Spleen (tissue), 11 donors: ENCODE data around the gene ABHD8. TPM values are rescaled to one million over a fixed set of nuclear protein-coding genes. Genes with fewer than 3 reads are reported as not detected.

ENCODE experiments used
- DNase-seq: peaks from one replicate; pipeline ENCODE4 v3.0.0-alpha.2; 2020
- H3K27ac ChIP-seq, 8 donors: fragments of 200-600 bp; sonication (generic) in 7 of 8; 1 replicate in 4 of 8; 2 replicates in 4 of 8; pipeline versions ENCODE4 v1.5.0 to v1.8.0; 2016 to 2021; ENCODE audit warnings: inconsistent platforms in 4 of 8, mild to moderate bottlenecking in 4 of 8, moderate library complexity in 1 of 8
- H3K27me3 ChIP-seq, 7 donors: fragments of 200-600 bp; sonication (generic) in 6 of 7; replicated peaks in 1 of 7; 1 replicate in 4 of 7; 2 replicates in 3 of 7; pipeline versions ENCODE4 v1.5.0 to v1.8.0; 2016 to 2021; ENCODE audit warnings: inconsistent platforms in 3 of 7, mild to moderate bottlenecking in 1 of 7
- H3K36me3 ChIP-seq, 6 donors: fragments of 200-600 bp; sonication (generic) in 5 of 6; 1 replicate in 4 of 6; 2 replicates in 2 of 6; pipeline versions ENCODE4 v1.5.0 to v1.8.0; 2016 to 2021; ENCODE audit warnings: inconsistent platforms in 2 of 6
- H3K4me1 ChIP-seq, 6 donors: fragments of 200-600 bp; sonication (generic) in 5 of 6; 1 replicate in 3 of 6; 2 replicates in 3 of 6; pipeline versions ENCODE4 v1.5.0 to v1.8.0; 2016 to 2021; ENCODE audit warnings: inconsistent platforms in 3 of 6
- H3K4me3 ChIP-seq, 8 donors: fragments of 200-600 bp; sonication (generic) in 7 of 8; 1 replicate in 4 of 8; 2 replicates in 4 of 8; pipeline versions ENCODE4 v1.5.0 to v1.8.0; 2016 to 2021; ENCODE audit warnings: inconsistent platforms in 4 of 8, mild to moderate bottlenecking in 4 of 8, moderate library complexity in 2 of 8
- H3K9me3 ChIP-seq, 8 donors: fragments of 200-600 bp; sonication (generic) in 7 of 8; 1 replicate in 4 of 8; 2 replicates in 4 of 8; pipeline versions ENCODE4 v1.5.0 to v1.8.0; 2016 to 2021; ENCODE audit warnings: inconsistent platforms in 4 of 8
- CTCF ChIP-seq, 11 experiments: fragments of 200-600 bp in 7 of 11; fragments of 450-650 bp in 4 of 11; sonication (generic) in 4 of 11; IDR thresholded peaks in 8 of 11; conservative IDR thresholded peaks in 3 of 11; 1 replicate in 7 of 11; 2 replicates in 4 of 11; pipeline versions ENCODE4 v1.4.0 to v1.8.0; 2016 to 2021; ENCODE audit warnings: antibody characterized with exemption in 11 of 11, inconsistent platforms in 4 of 11, mild to moderate bottlenecking in 1 of 11
- POLR2A ChIP-seq, 3 donors: fragments of 450-650 bp; IDR thresholded peaks; one replicate each; pipeline ENCODE4 v1.5.1; 2017; ENCODE audit warnings: antibody characterized with exemption in 3 of 3, mild to moderate bottlenecking in 1 of 3
- POLR2AphosphoS5 ChIP-seq, 3 donors: sonication (generic); formaldehyde crosslinking; IDR thresholded peaks; one replicate each; pipeline ENCODE4 v1.5.1; 2017; ENCODE audit warnings: antibody characterized with exemption in 3 of 3
- WGBS, 5 donors: extraction: QIAGEN DNeasy Blood & Tissue Kit in 3 of 5; methylation state at CpG; one replicate each; pipeline versions ENCODE4 v1.1.5 to v1.1.7; 2013 to 2018; 5-methylcytosine and 5-hydroxymethylcytosine counted together
- intact Hi-C: fragments of 100-400 bp; cut with DNase I; formaldehyde crosslinking; loops from one replicate; pipeline ENCODE4 v1.15.0; 2023; ENCODE audit warnings: low total_unique reads
- polyA plus RNA-seq, 3 donors: library from polyadenylated mRNA; stranded (reverse); fragments of 200-250 nt; gene quantifications; one replicate each; pipeline ENCODE4 v1.2.1, GENCODE V29; 2013
- total RNA-seq, 7 donors: library from RNA; depleted of rRNA in 3 of 7; stranded (reverse); fragments of >200 nt in 3 of 7; fragmentation: NEBNext Ultra II Directional in 4 of 7; extraction: Animal tissue kit (Norgen Biotek cat#: 25700) in 4 of 7; gene quantifications; one replicate each; pipeline versions ENCODE4 v1.1.0 to v1.2.1, GENCODE V29; 2016 to 2021
- donor health status: healthy with polysubstance abuse.
- donor health status: DM: no; HTN: no; CAD: no; lungs with moderate emphysema.
- donor health status: DM: no; HTN: no; CAD: no.
- donor health status: Bipolar disorder and iron deficiency.
- donor health status: healthy.
- donor health status: DM: no; HTN: no; CAD: no.
- donor health status: DM: yes; HTN: yes; CAD: no.

The ABHD8 gene
- total and polyA plus RNA-seq, 10 donors, result 6.5 to 18.7 (median 12.2) TPM

- H3K4me3 ChIP-seq, result no peak overlapping the region
- intact Hi-C loops, result no loop called here
Measured at GRCh38 chr19:17268754-17269153, 34.5 kb downstream of the ABHD8 start.

GRCh38 chr19:17266975-17267788, 36.0 kb downstream of the ABHD8 start, which contains the start of gene BABAM1:
Gene BABAM1 (plus strand): TSS chr19:17267443. CDS start chr19:17268807, 1,364 bp downstream.
- Histone ChIP-seq H3K4me1 (peaks cover 13 to 53% (median 35%) of the 10 kb centered on the region in 6 donors), H3K27ac (peak within 1 kb of the TSS; percentile 71 to 88 (median 84)), H3K27me3 (no peaks in the 10 kb centered on the region), H3K9me3 (no peaks in the 10 kb centered on the region), H3K4me3 (peak within 1 kb of the TSS; percentile 73 to 92 (median 89)), H3K36me3 (peaks cover 2 to 37% (median 31%) of the 10 kb centered on the region in 6 donors)
- WGBS, 5 donors, result 0 to 1% (median 0%) methylated on average over 27 of the region's 27 CpGs
- DNase-seq, result peak; percentile 97
- intact Hi-C loops, result no loop called here
- TF ChIP-seq POLR2A (IDR thresholded peaks at IDR 0.05), result no peak
- peak; percentile 73 to 89 (median 82) for TF ChIP-seq POLR2AphosphoS5 (IDR thresholded peaks at IDR 0.05)
- TF ChIP-seq CTCF (IDR thresholded peaks at IDR 0.05 in 8 of 11, conservative IDR thresholded peaks at IDR 0.05 in 3 of 11), result peak in 1 of 11 experiments; percentile 14

More at GRCh38 chr19:17268754-17269153, 34.5 kb downstream of the ABHD8 start:
- no peak for TF ChIP-seq POLR2AphosphoS5 (IDR thresholded peaks at IDR 0.05)
- TF ChIP-seq CTCF (IDR thresholded peaks at IDR 0.05 in 8 of 11, conservative IDR thresholded peaks at IDR 0.05 in 3 of 11), result no peak
- no peak for TF ChIP-seq POLR2A (IDR thresholded peaks at IDR 0.05)
- H3K36me3 ChIP-seq, result peaks cover 2 to 53% (median 39%) of the 10 kb centered on the region in 6 donors
- no peaks in the 10 kb centered on the region for H3K9me3 ChIP-seq
- no peaks in the 10 kb centered on the region for H3K27me3 ChIP-seq
- 91 to 94% (median 93%) methylated on average over 3 to 13 of the region's 13 CpGs for WGBS, 5 donors
- H3K27ac ChIP-seq, result no peak overlapping the region
- no peak for DNase-seq
- H3K4me1 ChIP-seq, result peaks cover 13 to 48% (median 33%) of the 10 kb centered on the region in 6 donors

GRCh38 chr19:17266589-17266974, 36.6 kb downstream of the ABHD8 start:
- Histone ChIP-seq H3K27me3 (no peaks in the 10 kb centered on the region), H3K9me3 (no peaks in the 10 kb centered on the region), H3K4me3 (peak overlapping the region in 4 of 8 donors; percentile 82 to 91 (median 90)), H3K27ac (peak overlapping the region in 7 of 8 donors; percentile 61 to 88 (median 83)), H3K4me1 (peaks cover 13 to 53% (median 35%) of the 10 kb centered on the region in 6 donors), H3K36me3 (peaks cover 2 to 31% (median 25%) of the 10 kb centered on the region in 6 donors)
- no peak for TF ChIP-seq CTCF (IDR thresholded peaks at IDR 0.05 in 8 of 11, conservative IDR thresholded peaks at IDR 0.05 in 3 of 11)
- TF ChIP-seq POLR2AphosphoS5 (IDR thresholded peaks at IDR 0.05), result no peak
- no peak for TF ChIP-seq POLR2A (IDR thresholded peaks at IDR 0.05)
- WGBS, 5 donors, result 28 to 44% (median 39%) methylated on average over 12 of the region's 12 CpGs
- no peak for DNase-seq
- intact Hi-C loops, result no loop called here

GRCh38 chr19:17266026-17266425, 37.2 kb downstream of the ABHD8 start:
- Histone ChIP-seq H3K36me3 (peaks cover 0 to 25% (median 20%) of the 10 kb centered on the region in 6 donors), H3K9me3 (no peaks in the 10 kb centered on the region), H3K4me1 (peaks cover 13 to 54% (median 37%) of the 10 kb centered on the region in 6 donors), H3K27me3 (no peaks in the 10 kb centered on the region), H3K27ac (peak overlapping the region in 7 of 8 donors; percentile 61 to 88 (median 83)), H3K4me3 (no peak overlapping the region)
- intact Hi-C loops, result no loop called here
- TF ChIP-seq POLR2A (IDR thresholded peaks at IDR 0.05) (no peak), CTCF (IDR thresholded peaks at IDR 0.05 in 8 of 11, conservative IDR thresholded peaks at IDR 0.05 in 3 of 11) (no peak), POLR2AphosphoS5 (IDR thresholded peaks at IDR 0.05) (no peak)
- 80 to 96% (median 91%) methylated on average over 7 of the region's 7 CpGs for WGBS, 5 donors
- no peak for DNase-seq
